Right atrium auricular region (tissue), 2 donors: ENCODE data around the gene PLEKHB2. TPM values are rescaled to one million over a fixed set of nuclear protein-coding genes. Genes with fewer than 3 reads are reported as not detected.
"Not testable (repeated sequence)": the region's sequence is repeated elsewhere in the genome, so short reads cannot be mapped to it uniquely, and the experiment has no call there.

Source experiments
- DNase-seq: peaks from one replicate; pipeline ENCODE4 v3.0.0-alpha.2; 2019; ENCODE audit warnings: low spot score
- H3K27ac ChIP-seq, 2 donors: fragments of 200-600 bp; sonication (generic); 1 replicate in 1 of 2; 2 replicates in 1 of 2; pipeline ENCODE4 v1.5.1; 2016 to 2019
- H3K27me3 ChIP-seq, 2 donors: fragments of 200-600 bp; sonication (generic); one replicate each; pipeline versions ENCODE4 v1.5.1 to v1.6.0; 2017 to 2019
- H3K36me3 ChIP-seq: fragments of 200-600 bp; sonication (generic); one replicate; pipeline ENCODE4 v1.5.1; 2016
- H3K4me1 ChIP-seq, 2 donors: fragments of 200-600 bp; sonication (generic); one replicate each; pipeline versions ENCODE4 v1.5.1 to v1.6.0; 2017 to 2019
- H3K4me3 ChIP-seq, 2 donors: fragments of 200-600 bp; sonication (generic); 1 replicate in 1 of 2; 2 replicates in 1 of 2; pipeline ENCODE4 v1.5.1; 2017 to 2019; ENCODE audit warnings: mild to moderate bottlenecking in 1 of 2, moderate library complexity in 1 of 2
- H3K9me3 ChIP-seq, 2 donors: fragments of 200-600 bp; sonication (generic); one replicate each; pipeline ENCODE4 v1.5.1; 2019
- total RNA-seq, 2 donors: library from RNA; depleted of rRNA; stranded (reverse); fragments of >200 nt; gene quantifications; one replicate each; pipeline ENCODE4 v1.1.0, GENCODE V29; 2016
- TF ChIP-seq, protein P1 (sequence below), 2 donors: fragments of 200-600 bp; sonication (generic); IDR thresholded peaks; one replicate each; pipeline ENCODE4 v1.5.1; 2019; ENCODE audit warnings: antibody characterized with exemption in 2 of 2

The PLEKHB2 gene
- total RNA-seq, 2 donors from 2014 or later: 40.5 to 44.8 TPM

GRCh38 chr2:131077182-131077846 is 27.8 kb upstream of the PLEKHB2 start:
- Histone ChIP-seq H3K27ac (no peak overlapping the region), H3K4me3 (no peak overlapping the region), H3K9me3 (no peaks in the 10 kb centered on the region), H3K4me1 (peaks cover 0 to 32% of the 10 kb centered on the region in 2 donors), H3K36me3 (peaks cover 72% of the 10 kb centered on the region), H3K27me3 (no peaks in the 10 kb centered on the region)
- TF ChIP-seq, protein P1, sequence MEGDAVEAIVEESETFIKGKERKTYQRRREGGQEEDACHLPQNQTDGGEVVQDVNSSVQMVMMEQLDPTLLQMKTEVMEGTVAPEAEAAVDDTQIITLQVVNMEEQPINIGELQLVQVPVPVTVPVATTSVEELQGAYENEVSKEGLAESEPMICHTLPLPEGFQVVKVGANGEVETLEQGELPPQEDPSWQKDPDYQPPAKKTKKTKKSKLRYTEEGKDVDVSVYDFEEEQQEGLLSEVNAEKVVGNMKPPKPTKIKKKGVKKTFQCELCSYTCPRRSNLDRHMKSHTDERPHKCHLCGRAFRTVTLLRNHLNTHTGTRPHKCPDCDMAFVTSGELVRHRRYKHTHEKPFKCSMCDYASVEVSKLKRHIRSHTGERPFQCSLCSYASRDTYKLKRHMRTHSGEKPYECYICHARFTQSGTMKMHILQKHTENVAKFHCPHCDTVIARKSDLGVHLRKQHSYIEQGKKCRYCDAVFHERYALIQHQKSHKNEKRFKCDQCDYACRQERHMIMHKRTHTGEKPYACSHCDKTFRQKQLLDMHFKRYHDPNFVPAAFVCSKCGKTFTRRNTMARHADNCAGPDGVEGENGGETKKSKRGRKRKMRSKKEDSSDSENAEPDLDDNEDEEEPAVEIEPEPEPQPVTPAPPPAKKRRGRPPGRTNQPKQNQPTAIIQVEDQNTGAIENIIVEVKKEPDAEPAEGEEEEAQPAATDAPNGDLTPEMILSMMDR (IDR thresholded peaks at IDR 0.05): no peak
- no peak for DNase-seq

DNA sequence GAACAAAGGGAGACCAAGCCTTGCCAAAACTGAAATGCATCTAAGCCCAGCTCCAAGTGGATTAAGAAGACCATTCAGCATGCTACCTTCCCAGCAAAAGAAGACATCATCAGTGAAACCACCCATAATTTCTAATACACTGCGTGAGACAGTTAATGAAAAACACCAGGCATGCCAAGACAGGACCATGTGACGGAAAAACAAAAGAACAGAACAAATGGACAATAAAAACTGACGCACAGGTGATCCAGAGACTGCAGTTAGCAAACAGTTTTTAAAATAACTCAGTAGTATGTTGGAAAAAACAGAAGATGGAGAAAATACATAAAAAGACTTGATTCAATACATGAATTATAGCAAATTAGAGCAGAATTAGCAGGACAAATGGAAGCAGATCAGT is 27.2 kb upstream of the PLEKHB2 start:
- no peak overlapping the region for H3K27ac ChIP-seq
- no peak overlapping the region for H3K4me3 ChIP-seq
- peaks cover 0 to 32% of the 10 kb centered on the region in 2 donors for H3K4me1 ChIP-seq
- H3K27me3 ChIP-seq: no peaks in the 10 kb centered on the region
- TF ChIP-seq, protein P1 (IDR thresholded peaks at IDR 0.05): no peak
- DNase-seq: no peak
- H3K9me3 ChIP-seq: no peaks in the 10 kb centered on the region
- peaks cover 73% of the 10 kb centered on the region for H3K36me3 ChIP-seq

DNA sequence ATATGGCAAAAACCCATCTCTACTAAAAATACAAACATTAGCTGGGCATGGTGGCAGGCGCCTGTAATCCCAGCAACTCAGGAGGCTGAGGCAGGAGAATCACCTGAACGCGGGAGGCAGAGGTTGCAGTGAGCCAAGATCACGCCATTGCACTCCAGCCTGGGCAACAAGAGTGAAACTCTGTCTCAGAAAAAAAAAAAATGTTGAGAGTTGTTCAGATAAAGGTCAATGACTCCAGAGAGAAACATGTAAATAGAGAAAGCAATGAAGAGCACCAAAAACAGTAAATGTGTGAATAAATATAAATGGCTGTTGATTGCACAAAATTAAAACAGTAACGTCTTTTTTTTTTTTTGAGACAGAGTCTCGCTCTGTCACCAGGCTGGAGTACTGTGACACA is 25.2 kb upstream of the PLEKHB2 start:
- H3K4me1 ChIP-seq: peaks cover 0 to 33% of the 10 kb centered on the region in 2 donors
- peaks cover 61% of the 10 kb centered on the region for H3K36me3 ChIP-seq
- H3K4me3 ChIP-seq, H3K9me3 ChIP-seq, DNase-seq, H3K27me3 ChIP-seq, H3K27ac ChIP-seq: not testable (repeated sequence)

GRCh38 chr2:131081190-131081589 is 23.9 kb upstream of the PLEKHB2 start:
- Histone ChIP-seq H3K4me1 (peaks cover 0 to 43% of the 10 kb centered on the region in 2 donors), H3K36me3 (peaks cover 54% of the 10 kb centered on the region)
- no peak for DNase-seq

GRCh38 chr2:131085646-131086045 is 19.5 kb upstream of the PLEKHB2 start:
- Histone ChIP-seq H3K36me3 (peaks cover 34% of the 10 kb centered on the region), H3K27me3 (no peaks in the 10 kb centered on the region), H3K4me1 (peaks cover 0 to 38% of the 10 kb centered on the region in 2 donors), H3K4me3 (no peak overlapping the region), H3K9me3 (no peaks in the 10 kb centered on the region), H3K27ac (no peak overlapping the region)
- DNase-seq: no peak
- TF ChIP-seq, protein P1 (IDR thresholded peaks at IDR 0.05): no peak

More at GRCh38 chr2:131081190-131081589, 23.9 kb upstream of the PLEKHB2 start:
- no peak overlapping the region for H3K4me3 ChIP-seq
- no peaks in the 10 kb centered on the region for H3K27me3 ChIP-seq
- TF ChIP-seq, protein P1 (IDR thresholded peaks at IDR 0.05): no peak
- H3K27ac ChIP-seq: no peak overlapping the region
- H3K9me3 ChIP-seq: no peaks in the 10 kb centered on the region

- no peaks in the 10 kb centered on the region for H3K9me3 ChIP-seq
- H3K27ac ChIP-seq: peak overlapping the region; percentile 91 to 93
- TF ChIP-seq, protein P1 (IDR thresholded peaks at IDR 0.05): no peak
- peaks cover 17% of the 10 kb centered on the region for H3K36me3 ChIP-seq
- H3K27me3 ChIP-seq: no peaks in the 10 kb centered on the region
- H3K4me1 ChIP-seq: peaks cover 0 to 20% of the 10 kb centered on the region in 2 donors
- peak overlapping the region; percentile 65 to 71 for H3K4me3 ChIP-seq
- DNase-seq: no peak
These were observed 12.6 kb upstream of the PLEKHB2 start for GRCh38 chr2:131092458-131093005.
